ENCODE measurements around the gene FAM180B. TPM values are rescaled to one million over a fixed set of nuclear protein-coding genes. Genes with fewer than 3 reads are reported as not detected.

The FAM180B gene
- total and polyA plus RNA-seq, 2 of the 13 experiments (the other 11 are each of a cell fraction or from before 2014, with no cell fraction given): 0.40 to 1.0 TPM

DNA sequence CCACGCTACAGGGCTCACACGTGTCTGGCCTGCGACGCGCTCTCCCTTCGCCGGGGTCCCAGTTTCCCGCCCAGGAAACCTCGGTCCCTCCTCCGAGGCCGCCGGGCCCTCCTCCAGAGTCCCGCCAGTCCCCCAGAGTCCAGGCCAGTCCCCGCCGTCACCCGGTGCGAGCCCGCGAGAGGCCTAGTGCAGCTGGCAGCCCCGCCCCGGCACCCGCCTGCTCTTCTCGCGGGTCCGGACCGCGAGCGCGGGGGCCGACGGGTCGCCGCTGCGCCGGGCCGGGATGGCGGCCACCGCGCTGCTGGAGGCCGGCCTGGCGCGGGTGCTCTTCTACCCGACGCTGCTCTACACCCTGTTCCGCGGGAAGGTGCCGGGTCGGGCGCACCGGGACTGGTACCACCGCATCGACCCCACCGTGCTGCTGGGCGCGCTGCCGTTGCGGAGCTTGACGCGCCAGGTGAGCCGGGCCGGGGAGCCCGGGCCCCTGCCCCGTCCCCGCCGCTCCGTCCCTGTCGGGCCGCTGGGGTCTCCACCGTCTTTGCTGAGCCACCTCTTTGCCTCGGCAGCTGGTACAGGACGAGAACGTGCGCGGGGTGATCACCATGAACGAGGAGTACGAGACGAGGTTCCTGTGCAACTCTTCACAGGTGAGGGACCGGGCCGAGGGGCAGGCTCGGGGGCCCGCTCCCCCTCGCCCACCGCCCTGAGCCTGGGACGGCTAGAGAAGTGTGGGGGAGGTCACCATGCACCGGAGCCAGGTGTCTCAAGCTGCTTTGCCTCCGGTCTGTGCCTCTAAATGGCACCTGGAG, 20.9 kb upstream of the FAM180B start, which contains the start of gene PTPMT1 (continued):
- TF ChIP-seq TFAP4 (IDR thresholded peaks at IDR 0.05; ENCODE audit: borderline replicate concordance, low read depth): peak; percentile 70; the same call in 1 of the 2 replicates
- TF ChIP-seq ZNF446 (CRISPR knock-in tag; IDR thresholded peaks at IDR 0.05): peak; percentile 74
- no peak for TF ChIP-seq ZUFSP (CRISPR knock-in tag; IDR thresholded peaks at IDR 0.05; ENCODE audit: borderline replicate concordance)
- TF ChIP-seq HBP1 (CRISPR knock-in tag; IDR thresholded peaks at IDR 0.05; ENCODE audit: low read depth): peak; percentile 44; the same call in 1 of the 2 replicates
- 0 out of 2 replicates have a peak, but pooled peaks have one; percentile 88 for TF ChIP-seq NCOA1 (CRISPR knock-in tag; IDR thresholded peaks at IDR 0.05)
- 0 out of 2 replicates have a peak, but pooled peaks have one; percentile 53 for TF ChIP-seq THYN1 (CRISPR knock-in tag; IDR thresholded peaks at IDR 0.05; ENCODE audit: borderline replicate concordance, low read depth)
- TF ChIP-seq ZSCAN25 (CRISPR knock-in tag; IDR thresholded peaks at IDR 0.05): 0 out of 2 replicates have a peak, but pooled peaks have one; percentile 10
- no peak for TF ChIP-seq AKAP8 (CRISPR knock-in tag; IDR thresholded peaks at IDR 0.05)
- peak; percentile 29; the same call in 1 of the 2 replicates for TF ChIP-seq ZSCAN21 (CRISPR knock-in tag; IDR thresholded peaks at IDR 0.05; ENCODE audit: borderline replicate concordance)
- peak; percentile 30 for TF ChIP-seq HNRNPLL (IDR thresholded peaks at IDR 0.05; ENCODE audit: low read depth, low read length, poor library complexity, severe bottlenecking)
- TF ChIP-seq, protein P1, sequence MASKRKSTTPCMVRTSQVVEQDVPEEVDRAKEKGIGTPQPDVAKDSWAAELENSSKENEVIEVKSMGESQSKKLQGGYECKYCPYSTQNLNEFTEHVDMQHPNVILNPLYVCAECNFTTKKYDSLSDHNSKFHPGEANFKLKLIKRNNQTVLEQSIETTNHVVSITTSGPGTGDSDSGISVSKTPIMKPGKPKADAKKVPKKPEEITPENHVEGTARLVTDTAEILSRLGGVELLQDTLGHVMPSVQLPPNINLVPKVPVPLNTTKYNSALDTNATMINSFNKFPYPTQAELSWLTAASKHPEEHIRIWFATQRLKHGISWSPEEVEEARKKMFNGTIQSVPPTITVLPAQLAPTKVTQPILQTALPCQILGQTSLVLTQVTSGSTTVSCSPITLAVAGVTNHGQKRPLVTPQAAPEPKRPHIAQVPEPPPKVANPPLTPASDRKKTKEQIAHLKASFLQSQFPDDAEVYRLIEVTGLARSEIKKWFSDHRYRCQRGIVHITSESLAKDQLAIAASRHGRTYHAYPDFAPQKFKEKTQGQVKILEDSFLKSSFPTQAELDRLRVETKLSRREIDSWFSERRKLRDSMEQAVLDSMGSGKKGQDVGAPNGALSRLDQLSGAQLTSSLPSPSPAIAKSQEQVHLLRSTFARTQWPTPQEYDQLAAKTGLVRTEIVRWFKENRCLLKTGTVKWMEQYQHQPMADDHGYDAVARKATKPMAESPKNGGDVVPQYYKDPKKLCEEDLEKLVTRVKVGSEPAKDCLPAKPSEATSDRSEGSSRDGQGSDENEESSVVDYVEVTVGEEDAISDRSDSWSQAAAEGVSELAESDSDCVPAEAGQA (IDR thresholded peaks at IDR 0.05; ENCODE audit: low read depth): no peak
- TF ChIP-seq, protein P1 (CRISPR knock-in tag; IDR thresholded peaks at IDR 0.05; ENCODE audit: borderline replicate concordance): no peak; the same call in 1 of the 2 replicates
- peak; percentile 39; the same call in 1 of the 2 replicates for TF ChIP-seq E2F2 (CRISPR knock-in tag; IDR thresholded peaks at IDR 0.05; ENCODE audit: borderline replicate concordance)
- TF ChIP-seq ZNF414 (CRISPR knock-in tag; IDR thresholded peaks at IDR 0.05): peak; percentile 62; the same call in 1 of the 2 replicates
- peak; percentile 73 for TF ChIP-seq MYC (CRISPR knock-in tag; IDR thresholded peaks at IDR 0.05; ENCODE audit: borderline replicate concordance)
